PC-3 (cell line): ENCODE results near the gene LBHD1.

Source experiments
- CTCF ChIP-seq: fragments of 300-600 bp; sonication (generic); conservative IDR thresholded peaks from 2 replicates; pipeline ENCODE4 v1.5.1; 2017; ENCODE audit warnings: antibody characterized with exemption, low read depth, mild to moderate bottlenecking, low read length
- EZH2phosphoT487 ChIP-seq: fragments of 300-600 bp; sonication (generic); IDR thresholded peaks from 2 replicates; pipeline ENCODE4 v1.6.1; 2018; ENCODE audit warnings: mild to moderate bottlenecking, antibody characterized with exemption, low read length, borderline replicate concordance

GRCh38 chr11:62707277-62707861 lies 35.3 kb upstream of the LBHD1 start, which contains the start of the genes BSCL2 and GNG3:
- TF ChIP-seq CTCF (no peak), EZH2phosphoT487 (no peak)
